Adipocyte (in vitro differentiated cells): ENCODE data around the gene PARPBP.

Source experiments
- DNase-seq: peaks from one replicate; pipeline ENCODE4 v3.0.0-alpha.2; 2015; ENCODE audit warnings: low read depth
- H3K27me3 ChIP-seq: replicated peaks from 2 replicates; pipeline ENCODE4 v1.7.0; 2013; ENCODE audit warnings: mild to moderate bottlenecking, low read length, moderate library complexity; ENCODE audit not compliant: control insufficient read depth, insufficient read depth
- H3K36me3 ChIP-seq: 2 replicates; pipeline ENCODE4 v1.7.0; 2013; ENCODE audit warnings: low read length, mild to moderate bottlenecking, moderate library complexity; ENCODE audit not compliant: control insufficient read depth, insufficient read depth, severe bottlenecking
- H3K4me1 ChIP-seq: 2 replicates; pipeline ENCODE4 v1.7.0; 2013; ENCODE audit warnings: mild to moderate bottlenecking, low read length, moderate library complexity; ENCODE audit not compliant: control insufficient read depth, insufficient read depth
- H3K4me3 ChIP-seq: 2 replicates; pipeline ENCODE4 v1.7.0; 2013; ENCODE audit warnings: mild to moderate bottlenecking, low read length, moderate library complexity
- H3K9ac ChIP-seq: 2 replicates; pipeline ENCODE4 v1.7.0; 2013; ENCODE audit warnings: mild to moderate bottlenecking, low read length, moderate library complexity
- H3K9me3 ChIP-seq: 2 replicates; pipeline ENCODE4 v1.7.0; 2013; ENCODE audit warnings: mild to moderate bottlenecking, low read length, moderate library complexity; ENCODE audit not compliant: control insufficient read depth

PARPBP gene

GRCh38 chr12:102163383-102163782 lies 43.4 kb downstream of the PARPBP start:
- no peak overlapping the region for H3K4me3 ChIP-seq
- DNase-seq, result no peak
- no peak overlapping the region for H3K9ac ChIP-seq
- no peaks in the 10 kb centered on the region for H3K27me3 ChIP-seq
- H3K9me3 ChIP-seq, result no peaks in the 10 kb centered on the region
- no peaks in the 10 kb centered on the region for H3K36me3 ChIP-seq
- H3K4me1 ChIP-seq, result peaks cover 10% of the 10 kb centered on the region

- Histone ChIP-seq H3K9ac (peak overlapping the region; percentile 39), H3K27me3 (no peaks in the 10 kb centered on the region), H3K4me1 (peaks cover 23% of the 10 kb centered on the region), H3K36me3 (no peaks in the 10 kb centered on the region), H3K9me3 (no peaks in the 10 kb centered on the region), H3K4me3 (peak overlapping the region; percentile 21)
- peak; percentile 56 for DNase-seq
Measured at GRCh38 chr12:102167821-102168604, 48.0 kb downstream of the PARPBP start.

GRCh38 chr12:102169922-102170621 lies 50.1 kb downstream of the PARPBP start:
- Histone ChIP-seq H3K9ac (no peak overlapping the region), H3K36me3 (no peaks in the 10 kb centered on the region), H3K27me3 (no peaks in the 10 kb centered on the region), H3K4me1 (peaks cover 25% of the 10 kb centered on the region), H3K4me3 (no peak overlapping the region), H3K9me3 (no peaks in the 10 kb centered on the region)
- DNase-seq, result peak; percentile 43

- peaks cover 25% of the 10 kb centered on the region for H3K4me1 ChIP-seq
- H3K9ac ChIP-seq, result no peak overlapping the region
- DNase-seq, result peak; percentile 63
- H3K4me3 ChIP-seq, result peak overlapping the region; percentile 61
- H3K27me3 ChIP-seq, result no peaks in the 10 kb centered on the region
- no peaks in the 10 kb centered on the region for H3K9me3 ChIP-seq
- no peaks in the 10 kb centered on the region for H3K36me3 ChIP-seq
Measured at GRCh38 chr12:102171951-102172350, 52.0 kb downstream of the PARPBP start.

- no peaks in the 10 kb centered on the region for H3K27me3 ChIP-seq
- H3K9me3 ChIP-seq, result no peaks in the 10 kb centered on the region
- H3K9ac ChIP-seq, result no peak overlapping the region
- DNase-seq, result peak; percentile 77
- peak overlapping the region; percentile 61 for H3K4me3 ChIP-seq
- peaks cover 22% of the 10 kb centered on the region for H3K4me1 ChIP-seq
- H3K36me3 ChIP-seq, result no peaks in the 10 kb centered on the region
Measured at GRCh38 chr12:102172436-102172835, 52.5 kb downstream of the PARPBP start.

GRCh38 chr12:102174117-102174516 lies 54.1 kb downstream of the PARPBP start:
- no peak for DNase-seq
- Histone ChIP-seq H3K4me3 (no peak overlapping the region), H3K9ac (no peak overlapping the region)

GRCh38 chr12:102174761-102175160 lies 54.8 kb downstream of the PARPBP start:
- Histone ChIP-seq H3K4me3 (no peak overlapping the region), H3K27me3 (no peaks in the 10 kb centered on the region), H3K9ac (no peak overlapping the region), H3K9me3 (no peaks in the 10 kb centered on the region), H3K36me3 (no peaks in the 10 kb centered on the region), H3K4me1 (peaks cover 14% of the 10 kb centered on the region)
- DNase-seq, result no peak

More at GRCh38 chr12:102174117-102174516, 54.1 kb downstream of the PARPBP start:
- Histone ChIP-seq H3K4me1 (peaks cover 14% of the 10 kb centered on the region), H3K9me3 (no peaks in the 10 kb centered on the region), H3K36me3 (no peaks in the 10 kb centered on the region), H3K27me3 (no peaks in the 10 kb centered on the region)

- Histone ChIP-seq H3K4me3 (no peak overlapping the region), H3K27me3 (no peaks in the 10 kb centered on the region), H3K9ac (no peak overlapping the region), H3K4me1 (no peaks in the 10 kb centered on the region), H3K36me3 (no peaks in the 10 kb centered on the region), H3K9me3 (no peaks in the 10 kb centered on the region)
- DNase-seq, result no peak
Measured at GRCh38 chr12:102182635-102183034, 62.7 kb downstream of the PARPBP start.

- H3K36me3 ChIP-seq, result no peaks in the 10 kb centered on the region
- H3K9ac ChIP-seq, result no peak overlapping the region
- H3K4me3 ChIP-seq, result no peak overlapping the region
- no peaks in the 10 kb centered on the region for H3K27me3 ChIP-seq
- H3K4me1 ChIP-seq, result no peaks in the 10 kb centered on the region
- no peaks in the 10 kb centered on the region for H3K9me3 ChIP-seq
- DNase-seq, result no peak
Measured at GRCh38 chr12:102195826-102196225, 75.8 kb downstream of the PARPBP start.

- no peak within 1 kb of the TSS for H3K9ac ChIP-seq
- no peaks in the 10 kb centered on the region for H3K4me1 ChIP-seq
- no peaks in the 10 kb centered on the region for H3K36me3 ChIP-seq
- no peaks in the 10 kb centered on the region for H3K27me3 ChIP-seq
- DNase-seq, result peak; percentile 24
- H3K4me3 ChIP-seq, result no peak within 1 kb of the TSS
- no peaks in the 10 kb centered on the region for H3K9me3 ChIP-seq
Measured at GRCh38 chr12:102197789-102198188, 77.8 kb downstream of the PARPBP start, which contains the start of gene PMCH. Gene PMCH (minus strand): TSS chr12:102197833. CDS start chr12:102197770, 63 bp downstream.

- H3K9ac ChIP-seq, result no peak overlapping the region
- H3K4me1 ChIP-seq, result no peaks in the 10 kb centered on the region
- H3K27me3 ChIP-seq, result no peaks in the 10 kb centered on the region
- H3K9me3 ChIP-seq, result no peaks in the 10 kb centered on the region
- no peak overlapping the region for H3K4me3 ChIP-seq
- DNase-seq, result no peak
- no peaks in the 10 kb centered on the region for H3K36me3 ChIP-seq
Measured at GRCh38 chr12:102201436-102202061, 81.6 kb downstream of the PARPBP start.
